D341Med (cell line): ENCODE measurements around the gene KREMEN1.
"Not testable (repeated sequence)": the region's sequence is repeated elsewhere in the genome, so short reads cannot be mapped to it uniquely, and the experiment has no call there.

ENCODE experiments used
- DNase-seq: peaks from one replicate; pipeline ENCODE4 v3.0.0; 2012; ENCODE audit warnings: low spot score

Gene KREMEN1, protein sequence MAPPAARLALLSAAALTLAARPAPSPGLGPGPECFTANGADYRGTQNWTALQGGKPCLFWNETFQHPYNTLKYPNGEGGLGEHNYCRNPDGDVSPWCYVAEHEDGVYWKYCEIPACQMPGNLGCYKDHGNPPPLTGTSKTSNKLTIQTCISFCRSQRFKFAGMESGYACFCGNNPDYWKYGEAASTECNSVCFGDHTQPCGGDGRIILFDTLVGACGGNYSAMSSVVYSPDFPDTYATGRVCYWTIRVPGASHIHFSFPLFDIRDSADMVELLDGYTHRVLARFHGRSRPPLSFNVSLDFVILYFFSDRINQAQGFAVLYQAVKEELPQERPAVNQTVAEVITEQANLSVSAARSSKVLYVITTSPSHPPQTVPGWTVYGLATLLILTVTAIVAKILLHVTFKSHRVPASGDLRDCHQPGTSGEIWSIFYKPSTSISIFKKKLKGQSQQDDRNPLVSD

DNA sequence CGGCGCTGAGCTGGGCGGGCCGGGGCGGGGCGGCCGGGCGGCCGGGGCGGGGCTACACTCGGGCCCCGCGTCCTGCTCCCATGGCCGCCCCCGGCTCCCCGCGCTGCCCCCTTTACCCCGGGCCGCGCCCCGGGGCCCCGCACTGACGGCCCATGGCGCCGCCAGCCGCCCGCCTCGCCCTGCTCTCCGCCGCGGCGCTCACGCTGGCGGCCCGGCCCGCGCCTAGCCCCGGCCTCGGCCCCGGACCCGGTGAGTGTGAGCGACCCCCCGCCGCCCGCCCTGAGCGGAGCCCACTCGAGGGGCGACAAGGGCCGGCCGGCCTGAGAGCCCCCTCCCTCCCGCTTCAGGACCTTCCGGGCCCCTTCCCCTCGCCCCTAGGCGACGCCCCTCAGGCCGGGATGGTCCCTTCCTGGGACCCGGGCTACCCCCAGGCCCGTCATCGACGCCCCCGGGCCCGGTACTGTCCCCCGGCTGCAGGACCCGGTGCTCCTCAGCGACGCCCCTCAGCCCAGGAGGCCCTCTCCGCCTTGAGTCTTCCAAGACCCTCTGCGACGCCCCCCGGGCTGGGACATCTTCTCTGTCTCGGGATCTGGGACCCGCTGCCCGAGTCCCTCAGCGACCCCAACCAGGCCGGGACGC is at the start of gene KREMEN1:
TSS of gene KREMEN1 (plus strand) at position 57 of the 639 bp plus-strand sequence. CDS start at position 153, 96 bp downstream.
- no peak for DNase-seq

DNA sequence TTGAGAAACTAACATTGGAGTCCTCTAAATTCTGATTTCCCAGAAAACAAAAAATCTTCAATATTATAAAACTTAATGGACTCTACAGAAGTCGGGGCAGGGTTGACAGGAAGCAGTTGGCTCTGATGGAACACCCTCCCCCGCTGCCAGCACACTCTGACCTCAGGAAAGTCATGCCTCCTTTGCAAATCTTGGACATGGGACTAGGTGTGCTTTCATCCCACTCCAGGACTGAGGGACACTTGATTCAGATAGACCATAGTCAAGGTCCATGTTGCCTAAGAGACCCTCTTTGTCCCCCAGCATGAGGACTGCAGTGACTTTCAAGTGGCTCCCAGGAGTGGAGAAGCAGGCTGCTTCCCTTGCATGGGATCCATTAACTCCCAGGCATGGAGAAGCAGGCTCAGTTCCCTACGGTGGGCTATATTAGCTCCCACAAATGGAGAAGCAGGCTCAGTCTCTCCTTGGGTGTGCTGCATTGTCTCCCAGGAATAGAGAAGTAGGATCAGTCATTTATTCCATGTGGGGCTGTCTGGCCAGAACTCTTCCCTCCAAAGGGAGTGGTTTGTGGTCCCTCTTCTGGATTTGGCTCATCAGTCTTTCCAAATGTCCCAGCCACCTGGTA is 49.6 kb upstream of the KREMEN1 start:
- no peak for DNase-seq

DNA sequence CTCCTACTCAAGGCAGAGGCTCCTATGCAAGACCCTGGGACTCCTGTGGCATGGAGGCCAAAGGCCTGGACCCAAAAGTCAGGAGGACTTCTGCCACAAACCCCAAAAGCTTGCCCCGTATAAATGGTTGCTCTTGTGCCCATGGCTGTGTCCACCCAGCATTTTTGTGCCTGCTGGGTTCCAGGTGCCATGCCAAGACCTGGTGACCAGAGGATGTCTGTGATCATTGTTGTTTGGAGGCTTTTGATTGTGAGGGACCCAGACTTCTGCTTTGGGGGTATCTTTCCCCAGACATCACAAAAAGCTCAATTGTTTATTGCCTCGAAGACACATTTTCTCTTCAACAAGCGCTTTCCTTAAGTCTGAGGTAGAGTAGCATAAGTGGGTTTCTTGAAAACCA is 46.3 kb upstream of the KREMEN1 start:
- DNase-seq = no peak

DNA sequence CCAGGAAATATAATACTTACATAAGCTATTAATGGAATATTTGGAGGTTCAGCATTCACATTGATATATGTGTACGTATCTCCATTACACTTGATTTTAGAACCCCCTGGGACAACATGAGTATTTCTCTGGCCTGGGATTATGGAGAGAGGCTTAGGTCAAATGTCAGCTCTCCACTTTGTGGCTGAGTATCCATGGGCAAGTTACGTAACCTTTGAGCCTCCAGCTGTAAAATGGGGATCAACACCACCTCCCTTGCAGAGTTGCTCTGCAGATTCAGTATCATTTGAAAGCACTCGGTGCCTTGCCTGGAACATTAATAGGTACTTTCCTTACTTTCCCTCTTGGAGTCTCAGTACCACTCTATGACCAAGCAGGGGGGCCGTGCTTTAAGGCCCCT is 44.4 kb upstream of the KREMEN1 start:
- no peak for DNase-seq

DNA sequence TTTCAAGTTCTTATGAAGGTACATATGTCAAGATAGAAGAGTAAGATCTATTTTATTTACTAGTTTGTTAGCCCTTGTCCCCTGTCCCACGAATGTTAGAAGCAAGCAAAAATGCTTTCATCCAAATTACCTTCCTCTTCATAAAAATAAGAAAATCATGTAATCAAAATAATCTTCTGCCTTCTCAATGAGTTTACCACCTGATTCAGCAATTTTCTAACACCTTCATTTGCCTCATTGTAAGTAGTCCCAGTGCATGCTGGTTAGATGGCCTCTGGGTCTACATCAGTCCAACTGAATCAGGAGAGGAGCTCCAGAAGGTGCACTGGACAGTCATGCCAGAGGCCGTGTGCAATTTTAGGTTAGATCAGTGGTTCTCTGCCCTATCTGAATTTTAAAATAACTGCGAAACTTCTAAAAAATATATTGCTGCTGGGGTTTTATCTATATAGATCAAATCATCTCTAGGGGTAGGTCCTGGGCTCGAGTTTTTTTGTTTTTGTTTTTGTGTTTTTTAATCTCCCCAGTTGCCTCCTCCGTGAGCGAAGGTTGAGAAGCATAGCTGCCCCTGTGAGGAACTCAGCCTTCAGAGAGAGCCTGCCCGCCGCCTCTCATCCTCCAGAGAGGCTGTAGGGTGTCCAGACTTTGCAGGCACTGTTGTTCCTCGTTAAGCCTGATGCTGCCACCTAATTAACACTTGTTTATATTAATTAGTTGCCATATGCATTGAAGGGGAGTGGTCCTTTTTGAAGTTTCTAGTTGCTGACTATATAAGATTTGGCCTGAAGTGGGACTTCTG is 43.4 kb upstream of the KREMEN1 start:
- DNase-seq = no peak

DNA sequence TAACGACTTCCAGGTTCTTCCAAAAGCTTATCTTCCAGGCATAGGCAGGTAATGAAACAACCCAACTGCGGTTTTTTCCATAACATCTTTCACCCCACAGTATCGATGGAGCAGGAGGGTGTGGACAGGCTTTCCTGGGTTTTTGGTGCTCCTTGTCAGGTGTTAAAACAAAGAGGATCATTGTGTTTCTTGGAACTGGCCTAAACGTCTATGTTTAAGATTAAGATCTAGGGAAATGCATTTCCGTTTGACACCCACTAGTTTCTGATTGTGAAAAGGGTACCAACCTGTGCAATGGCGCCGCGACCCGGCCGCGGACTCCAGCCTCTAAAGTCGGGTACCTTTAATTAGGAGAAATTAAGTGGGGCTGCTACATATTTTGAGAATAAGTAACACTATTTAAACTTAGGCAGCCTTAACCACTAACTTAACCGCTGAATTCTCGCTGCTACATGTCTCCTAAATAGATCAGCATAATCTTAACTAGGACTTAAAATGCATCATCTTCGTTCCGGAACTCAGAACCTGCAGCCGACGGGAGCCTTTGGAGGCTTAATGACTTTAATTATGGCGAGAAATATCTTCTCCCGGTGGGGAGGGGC is 42.7 kb upstream of the KREMEN1 start:
- DNase-seq = no peak

DNA sequence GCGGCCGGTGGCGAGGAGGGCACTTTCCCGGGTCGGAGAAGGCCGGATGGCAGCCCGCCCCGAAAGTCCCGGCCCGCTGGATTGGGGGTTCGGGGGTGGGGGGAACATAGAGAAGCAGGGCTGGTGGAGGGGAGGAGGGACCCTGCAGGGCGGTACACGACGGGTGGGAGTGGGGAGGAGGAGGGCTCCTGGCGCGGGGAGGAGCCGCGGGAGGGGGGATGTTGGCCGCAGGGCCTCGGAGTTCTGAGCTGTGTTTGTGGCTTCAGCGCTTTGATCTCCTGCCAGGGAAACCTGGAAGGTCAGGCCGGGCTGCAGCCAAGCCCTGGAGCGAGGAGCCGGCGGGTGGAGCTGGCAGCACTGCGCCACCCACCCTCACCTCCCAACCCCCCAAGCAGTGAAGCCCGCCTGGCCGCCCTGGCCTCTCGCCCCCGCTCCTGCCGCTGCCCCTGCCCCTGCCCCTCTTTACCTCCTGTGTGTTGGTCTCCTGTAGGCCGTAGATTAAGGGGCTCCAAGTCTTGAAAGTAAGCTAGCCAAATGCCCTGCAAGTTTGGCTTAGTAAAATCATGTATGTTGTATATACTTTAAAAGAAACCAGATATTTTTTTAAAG is 42.1 kb upstream of the KREMEN1 start:
- DNase-seq = peak; percentile 48

DNA sequence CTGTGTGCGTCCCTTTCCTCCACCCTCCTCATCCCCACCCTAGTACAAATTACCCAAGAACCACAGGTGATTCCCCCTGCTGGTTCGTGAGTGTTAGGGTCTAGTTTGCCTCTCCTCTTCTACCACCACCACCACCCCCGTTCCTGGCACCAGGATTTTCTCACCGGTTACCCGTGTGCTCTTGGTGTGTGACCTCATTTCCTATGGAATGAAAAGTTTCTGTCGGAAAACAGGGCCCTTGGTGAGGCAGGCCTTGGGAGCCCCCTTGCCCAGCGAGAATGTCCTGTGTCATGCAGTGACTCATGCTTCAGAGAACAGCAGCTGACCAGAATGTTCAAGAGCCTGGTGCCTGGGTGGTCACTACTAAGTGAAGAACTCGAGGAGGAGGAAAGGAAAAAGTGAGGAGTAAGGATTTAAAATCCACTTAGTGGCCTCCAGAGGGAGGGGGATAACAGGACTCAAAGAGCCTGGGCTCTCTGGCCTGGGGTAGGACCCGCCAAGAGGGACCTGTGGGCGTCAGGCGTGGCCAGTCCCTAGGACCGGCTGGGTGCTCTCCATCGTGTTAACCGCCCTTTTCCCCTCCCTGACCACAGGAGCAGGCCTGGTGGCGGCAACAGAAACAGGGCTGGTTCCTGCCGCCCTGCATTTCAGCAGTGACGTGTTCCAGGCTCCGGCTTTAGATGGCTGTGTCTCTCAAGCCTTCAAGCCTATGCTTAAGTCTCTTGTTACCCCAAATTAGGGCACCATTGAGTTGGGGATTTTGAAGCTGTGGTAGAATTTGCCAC is 41.4 kb upstream of the KREMEN1 start:
- DNase-seq = no peak

DNA sequence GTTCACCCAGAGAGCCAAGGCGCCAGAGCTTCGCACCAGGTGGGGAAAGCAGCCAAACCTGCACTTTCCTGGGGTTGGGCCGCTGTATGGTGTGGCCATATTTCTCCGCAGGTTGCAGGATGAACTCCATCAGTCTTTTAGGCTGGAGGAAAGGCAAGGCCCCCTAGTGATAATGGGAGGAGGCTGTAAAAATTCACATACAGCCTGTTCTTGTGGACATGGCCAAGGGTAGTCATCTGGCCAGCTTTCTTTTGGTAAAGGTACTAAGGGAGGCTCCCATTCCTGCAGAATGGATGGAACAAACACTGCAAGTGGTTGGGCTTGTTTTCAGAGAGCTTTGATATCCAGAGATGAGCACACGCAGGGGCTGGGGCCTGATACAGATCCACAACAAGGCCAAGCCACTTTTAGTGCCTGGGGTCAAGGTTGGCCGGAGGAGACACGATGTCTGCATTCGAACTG is 40.8 kb upstream of the KREMEN1 start:
- DNase-seq = no peak

DNA sequence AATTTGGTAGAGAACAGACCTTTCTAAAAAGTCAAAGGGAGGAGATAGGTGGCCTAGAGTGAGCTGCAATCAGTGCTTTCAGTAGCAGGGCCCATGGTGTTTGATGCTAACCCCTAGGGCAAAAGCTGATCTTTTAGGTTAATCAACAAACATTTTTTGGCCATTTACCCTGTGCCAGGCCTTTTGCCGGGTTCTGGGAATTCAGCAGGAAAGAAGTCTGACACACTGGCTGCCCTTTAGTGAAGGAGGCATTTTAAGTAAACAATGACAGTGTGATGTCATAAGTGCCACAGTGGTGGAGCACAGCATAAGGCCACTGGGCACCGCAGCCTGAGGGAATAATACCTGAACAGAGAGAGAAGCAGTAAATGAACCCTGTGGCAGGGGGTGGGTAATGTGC is 40.3 kb upstream of the KREMEN1 start:
- DNase-seq = no peak

DNA sequence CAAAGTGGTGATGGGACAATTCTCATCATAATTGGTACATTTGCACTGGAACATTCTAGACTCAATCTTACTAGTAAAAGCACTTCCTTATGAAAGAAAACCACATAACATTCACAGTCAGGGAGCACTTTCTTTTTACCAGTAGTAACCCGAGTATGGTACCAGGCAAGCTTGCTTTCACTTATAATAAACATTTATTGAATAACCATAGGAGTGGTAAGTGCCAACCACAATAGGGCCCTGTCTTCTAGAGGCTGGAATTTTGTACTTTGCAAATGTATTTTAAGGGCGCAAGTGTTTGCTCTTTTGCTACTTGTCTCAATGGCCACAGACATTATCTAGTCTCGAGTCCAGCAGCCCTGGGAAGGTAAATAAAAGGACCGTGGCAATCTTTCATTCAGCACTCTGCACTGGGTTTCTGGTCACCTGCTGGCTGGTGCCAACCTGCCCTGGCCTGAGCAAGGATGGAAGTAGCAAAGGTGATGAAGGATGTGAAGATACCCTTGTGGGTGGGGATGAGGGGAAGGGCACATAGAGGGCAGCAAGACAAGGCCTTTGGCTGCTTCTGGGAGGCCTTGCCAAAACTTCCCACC is 35.4 kb upstream of the KREMEN1 start:
- no peak for DNase-seq

DNA sequence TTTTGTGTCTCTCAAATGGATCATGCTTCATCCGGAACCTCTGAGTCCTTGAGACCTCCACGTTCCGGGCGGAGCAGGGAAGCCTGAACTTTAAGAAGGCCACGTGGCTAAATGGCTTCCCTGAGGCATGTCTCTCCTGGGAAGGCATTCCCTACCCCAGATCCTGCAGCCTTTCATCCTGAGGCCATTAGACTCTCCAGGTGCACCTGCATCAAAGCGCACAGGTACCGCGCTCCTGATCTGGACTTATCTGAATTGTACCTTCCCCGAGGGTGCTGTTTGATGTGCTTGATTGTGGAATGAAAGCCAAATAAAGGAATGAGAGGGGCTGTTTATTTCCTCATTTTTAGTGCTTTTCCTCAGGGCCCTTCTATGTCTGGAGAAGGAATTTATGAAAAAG is 33.7 kb upstream of the KREMEN1 start:
- DNase-seq = no peak

DNA sequence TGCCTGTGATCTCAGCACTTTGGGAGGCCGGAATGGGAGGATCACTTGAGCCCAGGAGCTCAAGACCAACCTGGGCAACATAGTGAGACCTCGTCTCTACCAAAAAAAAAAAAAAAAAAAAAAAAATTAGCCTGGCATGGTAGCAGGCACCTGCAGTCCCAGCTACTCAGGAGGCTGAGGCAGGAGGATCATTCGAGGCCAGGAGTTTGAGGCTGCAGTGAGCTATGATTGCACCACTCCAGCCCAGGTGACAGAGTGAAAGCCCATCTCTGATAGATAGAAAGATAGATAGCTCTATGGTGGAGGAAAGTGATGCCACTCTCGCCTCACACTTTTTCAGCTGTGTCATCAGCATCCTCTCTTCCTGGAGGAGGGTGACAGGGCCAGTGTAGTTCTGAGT is 33.2 kb upstream of the KREMEN1 start:
- DNase-seq = not testable (repeated sequence)

DNA sequence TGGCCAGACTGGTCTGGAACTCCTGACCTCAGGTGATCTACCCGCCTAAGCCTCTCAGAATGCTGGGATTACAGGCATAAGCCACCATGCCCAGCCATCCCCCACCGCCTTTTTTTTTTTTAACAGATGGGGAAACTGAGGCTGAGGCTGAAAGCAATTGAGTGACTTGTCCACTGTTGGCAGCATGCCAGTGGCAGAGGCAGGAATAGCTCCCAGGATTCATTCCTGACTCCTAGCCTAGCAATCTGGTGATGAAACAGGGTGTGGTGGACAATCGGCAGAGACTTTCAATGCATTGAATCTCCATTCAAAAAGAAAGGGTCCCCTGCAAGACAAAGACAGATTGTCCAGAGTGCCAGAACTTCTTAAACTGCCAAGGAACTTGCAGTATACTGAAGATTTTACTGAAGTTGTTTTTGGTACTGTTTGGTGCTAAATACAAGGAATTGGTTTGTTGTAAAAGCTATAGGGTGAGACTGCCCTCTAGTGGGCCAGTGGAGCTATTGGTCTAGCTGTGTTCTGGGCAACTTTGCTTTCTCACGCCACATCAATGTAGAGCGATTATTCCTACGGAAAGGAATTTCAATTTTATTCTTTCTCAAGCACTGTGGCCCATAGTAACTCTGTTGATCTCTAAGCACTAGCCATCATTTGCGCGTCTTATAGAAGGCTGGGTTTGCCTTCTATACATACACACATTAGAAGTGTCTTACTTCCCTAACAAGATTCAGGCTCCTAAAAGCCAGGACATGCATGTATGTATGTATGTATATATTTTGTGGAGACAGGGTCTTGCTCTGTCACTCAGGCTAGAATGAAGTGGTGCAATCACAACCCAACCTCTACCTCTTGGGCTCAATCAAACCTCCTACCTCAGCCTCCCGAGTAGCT is 32.2 kb upstream of the KREMEN1 start:
- DNase-seq = peak; percentile 70

DNA sequence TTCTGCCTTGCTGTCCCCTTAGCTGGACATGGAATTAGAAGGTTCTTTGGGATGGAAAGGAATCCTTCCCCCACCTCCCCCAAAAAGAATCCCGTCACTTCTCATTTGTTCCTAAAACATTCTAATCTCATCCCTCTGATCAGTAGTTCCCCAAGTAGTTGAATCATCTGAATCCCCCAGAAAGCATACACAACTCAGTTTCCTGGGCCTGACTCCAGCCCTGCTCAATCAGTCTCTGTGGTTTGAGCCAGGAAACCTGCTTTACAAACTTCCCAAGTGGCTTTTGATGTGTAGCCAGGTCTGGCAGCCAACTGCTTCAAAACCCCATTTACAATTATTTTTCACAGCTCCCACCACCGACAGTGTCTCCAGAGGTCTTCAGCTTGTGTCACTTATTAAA is 31.4 kb upstream of the KREMEN1 start:
- DNase-seq = no peak

DNA sequence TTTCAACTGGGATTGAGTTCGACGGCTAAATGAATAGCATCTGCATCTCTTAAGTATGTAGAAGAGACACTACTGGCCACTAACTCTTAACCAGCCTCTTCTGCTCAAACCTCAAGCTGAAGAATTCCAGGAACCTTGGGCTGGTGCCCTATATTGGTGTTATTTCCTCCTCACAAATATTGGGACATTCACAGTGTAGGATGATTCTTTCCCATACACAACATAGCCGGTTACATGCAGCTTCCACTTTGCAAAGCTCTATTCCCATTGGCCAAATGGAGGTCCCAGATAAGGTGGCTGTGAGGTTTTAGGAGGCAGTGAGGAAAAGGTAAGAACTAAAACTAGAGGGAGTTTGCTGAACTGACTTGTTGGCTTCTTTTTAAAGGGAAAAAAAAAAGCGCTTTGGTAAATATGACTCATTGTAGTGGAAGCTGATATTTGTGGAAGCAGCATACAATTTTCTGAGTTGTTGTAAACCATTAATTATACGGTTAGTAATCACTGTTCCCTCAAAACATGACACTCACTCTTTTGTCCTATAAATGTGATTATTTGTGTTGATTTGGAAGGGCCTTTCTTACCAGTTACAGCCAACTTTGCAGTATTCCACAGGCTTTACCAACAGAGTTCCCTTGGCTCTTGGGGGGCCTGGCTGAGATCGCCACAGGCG is 28.8 kb upstream of the KREMEN1 start:
- no peak for DNase-seq

DNA sequence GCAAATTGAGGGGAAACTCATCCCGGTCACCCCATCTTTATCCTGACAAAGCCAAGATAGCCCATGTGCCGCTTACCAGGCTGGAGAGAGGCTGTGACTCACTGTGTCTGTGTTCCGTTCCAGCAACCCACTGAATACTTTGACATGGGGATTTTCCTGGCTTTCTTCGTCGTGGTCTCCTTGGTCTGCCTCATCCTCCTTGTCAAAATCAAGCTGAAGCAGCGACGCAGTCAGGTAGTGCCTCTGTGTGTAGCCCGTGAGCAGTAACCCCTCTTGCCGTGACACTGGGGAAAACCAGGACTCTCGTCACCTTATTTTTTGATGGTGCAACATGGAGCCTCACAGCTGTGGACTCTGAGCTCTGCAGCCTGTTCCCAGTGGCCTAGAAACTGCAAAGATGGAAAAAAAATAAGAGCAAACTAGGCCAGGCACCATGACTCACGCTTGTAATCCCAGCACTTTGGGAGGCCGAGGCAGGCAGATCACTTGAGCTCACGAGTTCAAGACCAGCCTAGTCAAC is 28.1 kb upstream of the KREMEN1 start:
- no peak for DNase-seq
